ENCODE measurements around the gene ZBTB39. TPM values are rescaled to one million over a fixed set of nuclear protein-coding genes. Genes with fewer than 3 reads are reported as not detected.

The ZBTB39 gene
- total and polyA plus RNA-seq, 2 donors (not counting 1 experiment from before 2014, with no cell fraction given), result 5.4 to 13.9 TPM

DNA sequence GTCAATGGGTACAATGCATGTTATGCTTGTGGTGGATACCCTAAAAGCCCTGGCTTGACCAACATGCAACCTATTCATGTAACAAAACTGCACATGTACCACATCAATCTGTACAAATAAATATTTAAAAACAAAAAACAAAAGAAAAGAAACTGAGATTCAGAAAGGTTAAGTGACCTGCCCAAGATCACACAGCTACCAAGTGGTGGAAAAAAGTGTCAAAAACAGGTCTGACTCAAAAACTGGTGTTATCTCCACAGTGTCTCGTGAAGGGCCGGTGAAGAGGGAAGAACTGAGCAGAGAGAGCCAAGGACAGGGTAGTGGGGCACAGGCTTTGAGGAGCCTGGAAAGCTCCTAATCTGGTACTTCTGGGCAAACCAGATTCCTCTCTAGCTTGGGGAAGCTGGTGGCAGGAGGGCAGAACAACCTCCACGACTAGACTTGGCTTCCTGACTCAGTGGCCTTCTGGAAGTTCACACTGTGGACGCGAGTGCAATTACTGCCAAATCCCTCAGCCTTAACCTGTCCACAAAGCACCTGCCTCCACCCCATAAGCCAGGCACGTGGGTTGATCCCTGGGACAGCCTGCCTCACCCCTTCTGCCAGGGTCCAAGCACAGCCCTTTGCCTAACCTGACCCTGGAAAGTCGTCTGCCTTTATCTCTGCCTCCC is 15.6 kb downstream of the ZBTB39 start:
- no peak overlapping the region for H2AFZ ChIP-seq (ENCODE audit: insufficient read depth, low read depth, low read length, poor library complexity, severe bottlenecking)
- ATAC-seq (ENCODE audit: low read depth) (no peak), DNase-seq (no peak)
- H3K27me3 Mint-ChIP-seq, result no peaks in the 10 kb centered on the region
- no peak overlapping the region for H3K4me3 Mint-ChIP-seq
- H3K9me3 ChIP-seq (ENCODE audit: control extremely low read depth in 1 of 3, control insufficient read depth in 2 of 3, insufficient read depth in 1 of 3, low read length in 2 of 3), result no peaks in the 10 kb centered on the region
- no peaks in the 10 kb centered on the region for H3K9me3 Mint-ChIP-seq (ENCODE audit: insufficient read depth)
- H3K4me2 ChIP-seq (replicated peaks; ENCODE audit: low read depth, low read length, poor library complexity, severe bottlenecking), result no peak overlapping the region
- POLR2A ChIA-PET, result no interaction called here
- H4K20me1 ChIP-seq (ENCODE audit: control insufficient read depth, insufficient read depth, low read length, poor library complexity, severe bottlenecking), result no peaks in the 10 kb centered on the region
- 47% methylated on average over 6 of the region's 7 CpGs for WGBS (ENCODE audit: insufficient coverage)
- TF ChIP-seq, protein P1, sequence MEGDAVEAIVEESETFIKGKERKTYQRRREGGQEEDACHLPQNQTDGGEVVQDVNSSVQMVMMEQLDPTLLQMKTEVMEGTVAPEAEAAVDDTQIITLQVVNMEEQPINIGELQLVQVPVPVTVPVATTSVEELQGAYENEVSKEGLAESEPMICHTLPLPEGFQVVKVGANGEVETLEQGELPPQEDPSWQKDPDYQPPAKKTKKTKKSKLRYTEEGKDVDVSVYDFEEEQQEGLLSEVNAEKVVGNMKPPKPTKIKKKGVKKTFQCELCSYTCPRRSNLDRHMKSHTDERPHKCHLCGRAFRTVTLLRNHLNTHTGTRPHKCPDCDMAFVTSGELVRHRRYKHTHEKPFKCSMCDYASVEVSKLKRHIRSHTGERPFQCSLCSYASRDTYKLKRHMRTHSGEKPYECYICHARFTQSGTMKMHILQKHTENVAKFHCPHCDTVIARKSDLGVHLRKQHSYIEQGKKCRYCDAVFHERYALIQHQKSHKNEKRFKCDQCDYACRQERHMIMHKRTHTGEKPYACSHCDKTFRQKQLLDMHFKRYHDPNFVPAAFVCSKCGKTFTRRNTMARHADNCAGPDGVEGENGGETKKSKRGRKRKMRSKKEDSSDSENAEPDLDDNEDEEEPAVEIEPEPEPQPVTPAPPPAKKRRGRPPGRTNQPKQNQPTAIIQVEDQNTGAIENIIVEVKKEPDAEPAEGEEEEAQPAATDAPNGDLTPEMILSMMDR (IDR thresholded peaks at IDR 0.05), result no peak
- no peak for TF ChIP-seq EZH2 (IDR thresholded peaks at IDR 0.05; ENCODE audit: borderline replicate concordance, insufficient read depth, low read depth, low read length, poor library complexity, severe bottlenecking)
- peaks cover 0 to 8% (median 2%) of the 10 kb centered on the region in 4 experiments for H3K27me3 ChIP-seq (replicated peaks in 1 of 4; ENCODE audit: control extremely low read depth in 1 of 4, control insufficient read depth in 3 of 4, insufficient read depth in 4 of 4, low read length in 3 of 4)
- no peaks in the 10 kb centered on the region for H3K79me2 ChIP-seq (ENCODE audit: control insufficient read depth, insufficient read depth, low read length)
- H3K27ac Mint-ChIP-seq, result no peak overlapping the region
- H3K9ac ChIP-seq (ENCODE audit: low read length), result no peak overlapping the region
- H3K27ac ChIP-seq (ENCODE audit: low read length in 2 of 2), result no peak overlapping the region
- H3K4me1 Mint-ChIP-seq, result peaks cover 4% of the 10 kb centered on the region
- H3K36me3 ChIP-seq (replicated peaks in 1 of 2; ENCODE audit: control extremely low read depth in 1 of 2, control insufficient read depth in 1 of 2, extremely low read depth in 1 of 2, insufficient read depth in 2 of 2, low read length in 1 of 2), result no peaks in the 10 kb centered on the region
- CTCF ChIA-PET, result interaction anchor here (1.6 kb wide), 1 partner anchor 232 kb away, joined by 4 read pairs; no protein-coding TSS in a partner anchor
- H3K4me3 ChIP-seq (ENCODE audit: control extremely low read depth in 1 of 5, extremely low read depth in 1 of 5, insufficient read depth in 1 of 5, low read depth in 2 of 5, low read length in 4 of 5), result no peak overlapping the region
- H3K4me1 ChIP-seq (ENCODE audit: control insufficient read depth in 2 of 2, insufficient read depth in 2 of 2, low read length in 2 of 2), result peaks cover 0 to 8% of the 10 kb centered on the region in 2 donors
- intact Hi-C loops (cut with micrococcal nuclease), result no loop called here

DNA sequence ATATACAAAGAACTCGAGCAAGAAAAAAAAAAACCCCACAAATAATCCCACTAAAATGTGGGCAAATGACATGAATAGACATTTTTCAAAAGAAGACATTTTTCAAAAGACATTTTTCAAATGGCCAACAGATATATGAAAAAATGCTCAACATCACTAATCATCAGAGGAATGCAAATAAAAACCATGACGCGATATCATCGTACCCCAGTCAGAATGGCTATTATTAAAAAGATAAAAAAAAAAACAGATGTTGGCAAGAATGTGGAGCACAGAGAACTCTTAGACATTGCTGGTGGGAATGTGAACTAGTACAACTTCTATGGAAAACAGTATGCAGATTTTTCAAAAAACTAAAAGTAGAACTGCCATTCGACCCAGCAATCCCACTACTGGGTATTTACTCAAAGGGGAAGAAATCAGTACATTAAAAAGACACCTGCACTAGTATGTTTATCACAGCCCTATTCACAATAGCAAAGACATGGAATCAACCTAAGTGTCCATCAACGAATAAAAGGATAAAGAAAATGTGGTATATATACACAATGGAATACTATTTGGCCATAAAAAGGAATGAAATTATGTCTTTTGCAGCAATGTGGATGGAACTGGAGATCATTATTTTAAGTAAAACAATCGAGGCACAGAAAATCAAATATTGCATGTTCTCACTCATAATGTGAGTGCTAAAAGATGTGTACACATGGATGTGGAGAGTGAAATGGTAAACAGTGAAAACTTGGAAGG is 16.3 kb downstream of the ZBTB39 start:
- no peak overlapping the region for H3K27ac Mint-ChIP-seq

More for the DNA sequence above, 16.3 kb downstream of the ZBTB39 start:
- no peak for DNase-seq
- intact Hi-C loops (cut with micrococcal nuclease), result loop anchor here (5.0 kb wide), 1 partner anchor 478 kb away; no protein-coding TSS in a partner anchor
- CTCF ChIA-PET, result interaction anchor here (4.2 to 4.9 kb wide), 2 partner anchors 12 to 230 kb away, joined by 52 to 152 read pairs; partner anchors contain the start of genes HSD17B6 and ZBTB39
- peaks cover 4% of the 10 kb centered on the region for H3K4me1 Mint-ChIP-seq
- no peak for ATAC-seq (ENCODE audit: low read depth)
- POLR2A ChIA-PET, result no interaction called here
- Histone ChIP-seq H3K36me3 (replicated peaks in 1 of 2; ENCODE audit: control extremely low read depth in 1 of 2, control insufficient read depth in 1 of 2, extremely low read depth in 1 of 2, insufficient read depth in 2 of 2, low read length in 1 of 2) (no peaks in the 10 kb centered on the region), H3K4me2 (replicated peaks; ENCODE audit: low read depth, low read length, poor library complexity, severe bottlenecking) (no peak overlapping the region), H2AFZ (ENCODE audit: insufficient read depth, low read depth, low read length, poor library complexity, severe bottlenecking) (no peak overlapping the region), H3K27me3 (replicated peaks in 1 of 4; ENCODE audit: control extremely low read depth in 1 of 4, control insufficient read depth in 3 of 4, insufficient read depth in 4 of 4, low read length in 3 of 4) (peaks cover 0 to 8% (median 2%) of the 10 kb centered on the region in 4 experiments), H3K4me1 (ENCODE audit: control insufficient read depth in 2 of 2, insufficient read depth in 2 of 2, low read length in 2 of 2) (peaks cover 0 to 8% of the 10 kb centered on the region in 2 donors), H3K9ac (ENCODE audit: low read length) (no peak overlapping the region), H4K20me1 (ENCODE audit: control insufficient read depth, insufficient read depth, low read length, poor library complexity, severe bottlenecking) (no peaks in the 10 kb centered on the region), H3K4me3 (ENCODE audit: control extremely low read depth in 1 of 5, extremely low read depth in 1 of 5, insufficient read depth in 1 of 5, low read depth in 2 of 5, low read length in 4 of 5) (no peak overlapping the region), H3K79me2 (ENCODE audit: control insufficient read depth, insufficient read depth, low read length) (no peaks in the 10 kb centered on the region), H3K27ac (ENCODE audit: low read length in 2 of 2) (no peak overlapping the region), H3K9me3 (ENCODE audit: control extremely low read depth in 1 of 3, control insufficient read depth in 2 of 3, insufficient read depth in 1 of 3, low read length in 2 of 3) (no peaks in the 10 kb centered on the region)
- H3K4me3 Mint-ChIP-seq, result no peak overlapping the region
- TF ChIP-seq EZH2 (IDR thresholded peaks at IDR 0.05; ENCODE audit: borderline replicate concordance, insufficient read depth, low read depth, low read length, poor library complexity, severe bottlenecking), result no peak
- TF ChIP-seq, protein P1 (IDR thresholded peaks at IDR 0.05), result no peak
- no peaks in the 10 kb centered on the region for H3K9me3 Mint-ChIP-seq (ENCODE audit: insufficient read depth)
- H3K27me3 Mint-ChIP-seq, result no peaks in the 10 kb centered on the region
- WGBS (ENCODE audit: insufficient coverage), result 83% methylated on average over 1 of the region's 7 CpGs

Data from B cell (primary cell).